SW480 (cell line): Measurements from ENCODE around the gene ZAR1.
"Not testable (repeated sequence)": the region's sequence is repeated elsewhere in the genome, so short reads cannot be mapped to it uniquely, and the experiment has no call there.

Experiments used
- DNase-seq: peaks from one replicate; pipeline ENCODE4 v3.0.0-alpha.2; 2016; ENCODE audit warnings: low spot score

Gene ZAR1

GRCh38 chr4:48490012-48490679 is at the start of gene ZAR1:
TSS of gene ZAR1 (plus strand) at chr4:48490252. CDS start at chr4:48490292, 40 bp downstream.
- peak; percentile 2 for DNase-seq

GRCh38 chr4:48440914-48441313 is 49.1 kb upstream of the ZAR1 start:
- DNase-seq = not testable (repeated sequence)

- peak; percentile 2 for DNase-seq
These were observed 44.3 kb upstream of the ZAR1 start for GRCh38 chr4:48445704-48446103.

GRCh38 chr4:48446642-48447041 is 43.4 kb upstream of the ZAR1 start:
- no peak for DNase-seq

GRCh38 chr4:48449151-48449550 is 40.9 kb upstream of the ZAR1 start:
- no peak for DNase-seq

GRCh38 chr4:48450740-48451139 is 39.3 kb upstream of the ZAR1 start:
- no peak for DNase-seq

GRCh38 chr4:48451656-48452055 is 38.4 kb upstream of the ZAR1 start:
- not testable (repeated sequence) for DNase-seq

- DNase-seq = no peak
These were observed 35.5 kb upstream of the ZAR1 start for GRCh38 chr4:48454591-48454990.

GRCh38 chr4:48461000-48461399 is 29.1 kb upstream of the ZAR1 start:
- no peak for DNase-seq

GRCh38 chr4:48462363-48462762 is 27.7 kb upstream of the ZAR1 start:
- no peak for DNase-seq

- DNase-seq = no peak
These were observed 22.6 kb upstream of the ZAR1 start for GRCh38 chr4:48467442-48467841.

- no peak for DNase-seq
These were observed 22.2 kb upstream of the ZAR1 start for GRCh38 chr4:48467891-48468290.

- DNase-seq = no peak
These were observed 19.9 kb upstream of the ZAR1 start for GRCh38 chr4:48470137-48470536.

- DNase-seq = no peak
These were observed 19.5 kb upstream of the ZAR1 start for GRCh38 chr4:48470570-48470969.

GRCh38 chr4:48472794-48473193 is 17.3 kb upstream of the ZAR1 start:
- DNase-seq = no peak

GRCh38 chr4:48475770-48476169 is 14.3 kb upstream of the ZAR1 start:
- DNase-seq = no peak

- no peak for DNase-seq
These were observed 11.8 kb upstream of the ZAR1 start for GRCh38 chr4:48478273-48478672.

- DNase-seq = no peak
These were observed 8.5 kb upstream of the ZAR1 start for GRCh38 chr4:48481581-48481980.

GRCh38 chr4:48483006-48483776 is 6.9 kb upstream of the ZAR1 start, which contains the start of gene SLC10A4:
TSS of gene SLC10A4 (plus strand) at chr4:48483343. CDS start at chr4:48483562, 219 bp downstream.
- DNase-seq = no peak

GRCh38 chr4:48483777-48484493 is 6.1 kb upstream of the ZAR1 start:
- DNase-seq = no peak

GRCh38 chr4:48484494-48485168 is 5.4 kb upstream of the ZAR1 start:
- no peak for DNase-seq

- DNase-seq = no peak
These were observed 405 bp upstream of the ZAR1 start for GRCh38 chr4:48489683-48490011.
